Prostate gland (tissue), 2 donors: ENCODE results near the gene TNS3. TPM values are rescaled to one million over a fixed set of nuclear protein-coding genes. Genes with fewer than 3 reads are reported as not detected.
A peak's percentile ranks its signal among the peaks of the same experiment; 100 is the strongest.

Source experiments
- DNase-seq: peaks from one replicate; pipeline ENCODE4 v3.0.0-alpha.2; 2019; ENCODE audit warnings: low spot score
- H3K27ac ChIP-seq, 2 donors: fragments of 200-600 bp; sonication (generic); 2 replicates each; pipeline ENCODE4 v1.5.1; 2017 to 2019
- H3K27me3 ChIP-seq: fragments of 200-600 bp; sonication (generic); replicated peaks from 2 replicates; pipeline ENCODE4 v1.5.1; 2019; ENCODE audit not compliant: insufficient read depth
- H3K36me3 ChIP-seq, 2 donors: fragments of 200-600 bp; sonication (generic); 1 replicate in 1 of 2; 2 replicates in 1 of 2; pipeline versions ENCODE4 v1.5.1 to v1.8.1; 2017 to 2019
- H3K4me1 ChIP-seq: fragments of 200-600 bp; sonication (generic); replicated peaks from 2 replicates; pipeline ENCODE4 v1.5.1; 2019
- H3K4me3 ChIP-seq, 2 donors: fragments of 200-600 bp; sonication (generic); 2 replicates each; pipeline ENCODE4 v1.5.1; 2017 to 2019
- H3K9me3 ChIP-seq: fragments of 200-600 bp; sonication (generic); 2 replicates; pipeline ENCODE4 v1.5.1; 2017
- POLR2A ChIP-seq: fragments of 450-650 bp; IDR thresholded peaks from one replicate; pipeline ENCODE4 v1.6.1; 2016; ENCODE audit warnings: antibody characterized with exemption, mild to moderate bottlenecking
- POLR2AphosphoS5 ChIP-seq: sonication (generic); formaldehyde crosslinking; IDR thresholded peaks from one replicate; pipeline ENCODE4 v1.6.1; 2017; ENCODE audit warnings: antibody characterized with exemption
- WGBS: methylation state at CpG from one replicate; pipeline ENCODE4 v1.1.5; 2018; 5-methylcytosine and 5-hydroxymethylcytosine counted together
- intact Hi-C: fragments of 100-400 bp; cut with DNase I; formaldehyde crosslinking; loops from one replicate; pipeline ENCODE4 v1.14.2; 2022
- total RNA-seq, 2 donors: library from RNA; depleted of rRNA; stranded (reverse); fragments of >200 nt; gene quantifications; one replicate each; pipeline ENCODE4 v1.1.0, GENCODE V29; 2016
- TF ChIP-seq, protein P1 (sequence below), 4 experiments: fragments of 200-600 bp in 2 of 4; fragments of 450-650 bp in 2 of 4; sonication (generic) in 2 of 4; IDR thresholded peaks; 1 replicate in 3 of 4; 2 replicates in 1 of 4; pipeline ENCODE4 v1.5.1; 2016 to 2019; ENCODE audit warnings: antibody characterized with exemption in 4 of 4, mild to moderate bottlenecking in 2 of 4, moderate library complexity in 2 of 4

Gene TNS3
- total RNA-seq, 2 donors from 2014 or later: 19.5 to 95.8 TPM

DNA sequence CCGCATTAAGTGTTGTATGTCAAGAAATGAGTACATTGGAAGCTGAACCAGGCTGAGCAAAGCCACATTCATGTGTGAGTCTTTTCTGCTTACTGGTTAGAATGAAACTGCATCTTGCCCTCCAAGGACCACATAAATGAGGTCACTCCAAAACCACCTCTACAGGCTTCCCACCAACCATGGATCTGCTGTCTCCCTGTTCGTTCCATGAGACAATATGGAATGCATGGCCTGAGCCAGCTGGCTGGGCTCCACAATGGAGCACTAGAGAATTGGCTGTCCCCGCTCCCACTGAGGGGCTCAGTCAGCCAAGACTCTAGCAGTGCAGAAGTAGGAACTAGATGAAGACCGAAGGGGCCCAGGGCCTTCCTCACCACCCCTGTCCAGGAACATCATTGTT is 120.8 kb downstream of the TNS3 start:
- H3K4me1 ChIP-seq: peaks cover 4% of the 10 kb centered on the region
- TF ChIP-seq POLR2A (no peak), POLR2AphosphoS5 (no peak)
- TF ChIP-seq, protein P1, sequence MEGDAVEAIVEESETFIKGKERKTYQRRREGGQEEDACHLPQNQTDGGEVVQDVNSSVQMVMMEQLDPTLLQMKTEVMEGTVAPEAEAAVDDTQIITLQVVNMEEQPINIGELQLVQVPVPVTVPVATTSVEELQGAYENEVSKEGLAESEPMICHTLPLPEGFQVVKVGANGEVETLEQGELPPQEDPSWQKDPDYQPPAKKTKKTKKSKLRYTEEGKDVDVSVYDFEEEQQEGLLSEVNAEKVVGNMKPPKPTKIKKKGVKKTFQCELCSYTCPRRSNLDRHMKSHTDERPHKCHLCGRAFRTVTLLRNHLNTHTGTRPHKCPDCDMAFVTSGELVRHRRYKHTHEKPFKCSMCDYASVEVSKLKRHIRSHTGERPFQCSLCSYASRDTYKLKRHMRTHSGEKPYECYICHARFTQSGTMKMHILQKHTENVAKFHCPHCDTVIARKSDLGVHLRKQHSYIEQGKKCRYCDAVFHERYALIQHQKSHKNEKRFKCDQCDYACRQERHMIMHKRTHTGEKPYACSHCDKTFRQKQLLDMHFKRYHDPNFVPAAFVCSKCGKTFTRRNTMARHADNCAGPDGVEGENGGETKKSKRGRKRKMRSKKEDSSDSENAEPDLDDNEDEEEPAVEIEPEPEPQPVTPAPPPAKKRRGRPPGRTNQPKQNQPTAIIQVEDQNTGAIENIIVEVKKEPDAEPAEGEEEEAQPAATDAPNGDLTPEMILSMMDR (IDR thresholded peaks at IDR 0.05): no peak
- H3K27ac ChIP-seq: no peak overlapping the region
- H3K4me3 ChIP-seq: no peak overlapping the region
- H3K9me3 ChIP-seq: no peaks in the 10 kb centered on the region
- no peaks in the 10 kb centered on the region for H3K36me3 ChIP-seq
- intact Hi-C loops: no loop called here
- WGBS: 45% methylated on average over 4 of the region's 4 CpGs
- no peak for DNase-seq
- no peaks in the 10 kb centered on the region for H3K27me3 ChIP-seq

DNA sequence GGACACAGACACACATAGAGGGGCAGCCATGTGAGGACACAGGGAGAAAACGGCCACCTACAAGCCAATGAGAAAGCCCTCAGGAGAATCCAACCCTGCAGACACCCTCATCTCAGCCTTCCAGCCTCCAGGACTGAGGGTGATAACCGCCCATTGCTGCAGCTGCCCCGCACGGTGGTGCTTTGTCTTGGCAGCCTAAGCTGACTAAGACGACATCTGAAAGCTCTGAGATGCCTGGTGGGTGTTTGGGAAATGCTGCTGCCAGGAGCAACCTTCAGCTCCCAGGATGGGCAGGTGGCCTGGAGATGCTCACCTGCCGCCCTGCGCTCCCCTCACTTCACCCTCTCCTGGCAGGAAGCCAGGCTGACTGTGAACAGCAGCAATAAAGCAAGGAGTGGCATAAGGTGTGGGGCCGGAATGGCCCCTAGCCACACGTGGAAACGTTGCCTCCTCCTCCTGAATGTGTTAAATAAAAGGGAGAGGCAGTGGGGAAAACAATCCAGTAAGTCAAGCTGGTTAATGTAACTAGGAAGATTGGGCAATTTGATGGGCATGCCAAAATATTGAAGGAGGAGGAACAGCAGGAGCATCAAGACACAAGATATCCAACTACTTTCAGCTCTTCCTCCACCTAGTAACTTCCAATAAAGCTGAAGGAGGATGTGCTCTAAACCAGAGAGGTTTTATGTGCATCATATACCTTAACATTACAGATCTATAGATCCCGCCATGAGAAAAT is 121.5 kb downstream of the TNS3 start:
- TF ChIP-seq POLR2A (no peak), POLR2AphosphoS5 (no peak)
- TF ChIP-seq, protein P1 (IDR thresholded peaks at IDR 0.05): no peak
- 77% methylated on average over 11 of the region's 11 CpGs for WGBS

DNA sequence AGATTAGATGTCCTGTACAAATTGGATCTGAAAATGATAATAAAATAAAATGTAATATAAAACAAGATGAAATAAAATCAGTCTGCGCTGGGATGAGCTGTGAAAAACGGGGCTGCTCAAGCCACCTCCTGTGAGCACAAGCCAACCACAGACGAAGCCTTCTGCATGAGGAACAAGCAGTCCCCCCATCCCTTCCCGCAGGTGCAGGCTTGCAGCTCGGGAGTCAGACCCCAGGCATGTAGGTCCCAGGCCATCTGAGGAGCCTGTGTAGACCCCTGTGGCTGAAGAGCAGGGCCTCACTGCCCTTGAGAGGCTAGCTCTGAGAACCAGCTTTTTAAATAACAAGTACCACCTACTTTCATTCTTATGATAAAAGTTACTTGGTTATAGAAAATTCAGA is 123.4 kb downstream of the TNS3 start:
- DNase-seq: no peak
- no peaks in the 10 kb centered on the region for H3K27me3 ChIP-seq
- intact Hi-C loops: loop anchor here (5.0 to 10.0 kb wide), 2 partner anchors 49 to 116 kb away; no protein-coding TSS in a partner anchor
- H3K4me1 ChIP-seq: peaks cover 4% of the 10 kb centered on the region
- no peak for TF ChIP-seq POLR2A
- TF ChIP-seq, protein P1 (IDR thresholded peaks at IDR 0.05): no peak
- no peak for TF ChIP-seq POLR2AphosphoS5
- no peak overlapping the region for H3K4me3 ChIP-seq
- H3K36me3 ChIP-seq: no peaks in the 10 kb centered on the region
- 69% methylated on average over 5 of the region's 5 CpGs for WGBS
- H3K27ac ChIP-seq: no peak overlapping the region
- H3K9me3 ChIP-seq: no peaks in the 10 kb centered on the region

More for the DNA sequence above, 121.5 kb downstream of the TNS3 start:
- H3K27me3 ChIP-seq: no peaks in the 10 kb centered on the region
- H3K4me3 ChIP-seq: no peak overlapping the region
- H3K36me3 ChIP-seq: no peaks in the 10 kb centered on the region
- DNase-seq: no peak
- no peak overlapping the region for H3K27ac ChIP-seq
- peaks cover 4% of the 10 kb centered on the region for H3K4me1 ChIP-seq
- intact Hi-C loops: no loop called here
- no peaks in the 10 kb centered on the region for H3K9me3 ChIP-seq

DNA sequence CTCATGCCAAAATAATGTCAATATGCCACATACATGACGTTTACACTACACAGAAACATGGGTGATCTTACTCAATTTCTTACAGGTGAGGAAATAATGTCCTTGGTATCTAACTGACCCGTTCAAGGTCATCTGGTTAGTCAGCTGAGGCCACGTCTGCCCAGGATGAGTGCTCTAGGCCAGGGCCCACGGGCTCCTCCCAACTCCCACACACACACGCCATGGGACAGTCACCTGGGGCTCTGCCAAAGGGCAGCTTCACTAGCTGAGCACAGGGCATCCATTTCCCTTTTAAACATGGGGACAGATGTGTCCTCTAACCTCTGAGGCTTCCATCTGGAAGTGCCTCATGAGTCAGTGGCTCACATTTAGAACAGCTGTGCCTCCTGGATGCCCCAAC is 123.9 kb downstream of the TNS3 start:
- no peak overlapping the region for H3K4me3 ChIP-seq
- 55% methylated on average over 5 of the region's 5 CpGs for WGBS
- H3K27ac ChIP-seq: no peak overlapping the region
- intact Hi-C loops: loop anchor here (5.0 to 10.0 kb wide), 2 partner anchors 49 to 117 kb away; no protein-coding TSS in a partner anchor
- H3K4me1 ChIP-seq: peaks cover 4% of the 10 kb centered on the region
- DNase-seq: no peak
- H3K27me3 ChIP-seq: no peaks in the 10 kb centered on the region
- H3K36me3 ChIP-seq: no peaks in the 10 kb centered on the region
- H3K9me3 ChIP-seq: no peaks in the 10 kb centered on the region
- TF ChIP-seq POLR2AphosphoS5 (peak; percentile 6), POLR2A (no peak)
- TF ChIP-seq, protein P1 (IDR thresholded peaks at IDR 0.05): no peak
